DMS79 treated with DMSO at 0.1 percent for 48 hours (cell line): ENCODE results near the gene GORASP1.

ENCODE experiments used
- DNase-seq: peaks from one replicate; lab custom pipeline; 2025; lab: John Stamatoyannopoulos, UW

GORASP1 gene

DNA sequence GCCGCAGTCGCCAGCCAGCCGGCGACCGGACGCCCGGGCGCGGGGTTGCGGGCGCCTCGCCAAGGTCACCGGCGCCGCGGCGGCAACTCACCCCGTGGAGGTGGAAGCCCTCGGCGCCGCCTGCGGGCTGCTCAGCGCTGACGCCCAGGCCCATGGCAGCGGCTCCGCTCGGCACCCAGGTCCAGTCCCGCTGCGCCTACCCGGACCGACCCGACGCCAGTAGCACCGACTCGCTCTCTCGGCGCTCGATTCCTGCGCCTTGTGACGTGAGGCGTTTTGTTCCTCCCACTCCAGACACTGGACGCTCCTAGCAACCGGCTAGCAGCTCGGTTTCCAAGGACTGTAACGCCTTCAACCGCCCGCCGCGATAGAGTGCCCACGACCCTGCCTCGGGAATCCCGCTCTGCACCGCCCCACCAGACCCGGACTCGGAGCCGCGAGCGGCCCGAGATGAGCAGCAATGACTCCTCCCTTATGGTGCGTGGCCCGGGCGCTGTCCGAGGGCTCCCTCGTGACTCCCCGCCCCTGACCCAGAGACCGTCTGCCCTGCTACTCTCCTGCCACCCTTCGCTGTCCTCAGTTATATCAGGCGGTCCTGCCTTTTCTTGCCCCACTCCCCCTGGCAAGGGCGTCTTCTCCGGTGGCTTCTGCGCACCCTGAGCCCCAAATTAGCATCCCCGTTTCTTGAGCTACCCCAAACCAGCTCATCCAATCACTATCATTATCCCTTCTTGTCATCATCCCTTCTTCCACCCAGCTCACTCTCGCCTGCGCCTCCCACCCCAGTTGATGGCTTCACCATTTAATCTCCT lies at the start of gene GORASP1, which contains the start of gene TTC21A:
GORASP1 (minus strand) TSS at position 240 of the 812 bp plus-strand sequence; CDS start at position 154, 86 bp downstream.
TTC21A (plus strand) TSS at position 293 of the 812 bp plus-strand sequence; CDS start at position 451, 158 bp downstream.
- DNase-seq: peak; percentile 34

DNA sequence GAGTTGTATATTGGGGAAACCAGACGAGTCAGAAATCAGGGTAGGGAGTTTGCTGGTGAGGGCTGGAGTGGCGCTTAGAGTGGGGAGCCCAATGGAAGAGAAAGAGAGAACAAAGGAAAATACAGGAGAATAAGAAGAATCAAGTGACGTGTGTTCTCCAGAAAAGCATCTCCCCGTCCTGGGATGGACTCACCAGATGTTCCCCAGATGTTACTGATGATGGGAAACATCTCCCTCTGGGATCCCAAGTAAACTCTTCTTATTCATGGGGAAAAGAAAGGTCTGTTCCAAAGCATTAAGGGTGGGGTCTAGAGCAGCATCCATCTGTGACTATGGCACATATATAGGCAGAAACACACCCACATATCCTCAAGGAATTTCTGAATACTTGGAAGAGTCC lies 49.0 kb upstream of the GORASP1 start:
- no peak for DNase-seq

DNA sequence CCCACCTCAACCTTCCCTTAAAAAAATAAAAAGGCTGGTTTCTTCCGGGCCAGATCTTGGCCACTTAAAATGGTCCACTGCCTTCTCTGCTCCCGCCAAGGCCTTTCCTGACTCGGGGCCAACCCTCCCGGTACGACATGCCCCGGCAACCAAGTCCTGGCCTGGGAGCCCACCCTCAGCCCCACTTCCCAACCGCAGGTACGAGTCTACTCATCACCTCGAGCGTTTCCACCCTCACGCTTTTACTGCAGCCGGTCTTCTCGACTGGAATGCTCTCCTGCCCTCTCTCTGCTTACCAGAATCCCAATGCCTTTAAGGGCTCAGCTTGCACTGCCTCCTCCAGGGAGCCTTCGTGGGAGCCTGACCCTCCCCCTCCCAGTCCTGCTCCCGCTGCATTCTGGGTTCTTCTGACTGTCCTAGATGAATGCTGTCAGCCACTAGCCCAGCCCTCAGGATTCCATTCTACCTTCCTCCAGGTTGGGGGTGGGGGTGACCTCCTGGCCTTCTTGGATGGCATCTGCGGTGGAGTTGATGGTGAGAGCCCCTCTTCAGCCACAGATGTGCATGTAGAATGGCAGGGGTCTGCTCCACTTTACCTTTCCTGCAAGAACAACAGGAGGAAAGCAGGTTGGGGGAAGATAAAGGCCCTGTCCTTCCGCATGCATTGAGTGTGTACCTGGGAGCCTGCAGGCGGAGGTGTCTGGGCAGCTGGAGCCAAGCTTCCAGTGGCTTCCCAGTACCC lies 47.0 kb upstream of the GORASP1 start:
- DNase-seq: no peak

DNA sequence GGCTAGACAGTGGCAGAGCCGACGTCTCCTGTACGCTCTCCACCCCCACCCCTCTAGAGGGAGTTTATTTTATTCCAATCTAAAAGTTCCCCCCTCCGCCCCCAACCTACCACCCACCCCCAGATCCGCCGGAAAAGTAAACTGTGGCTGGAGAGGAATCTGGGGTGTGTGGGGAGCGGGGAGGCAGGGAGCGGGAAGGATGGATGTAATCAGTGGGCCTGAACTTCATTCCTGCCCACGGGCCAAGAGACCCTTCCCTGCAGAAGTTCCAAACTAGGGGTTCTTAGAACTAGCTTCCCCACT lies 46.5 kb upstream of the GORASP1 start:
- no peak for DNase-seq

DNA sequence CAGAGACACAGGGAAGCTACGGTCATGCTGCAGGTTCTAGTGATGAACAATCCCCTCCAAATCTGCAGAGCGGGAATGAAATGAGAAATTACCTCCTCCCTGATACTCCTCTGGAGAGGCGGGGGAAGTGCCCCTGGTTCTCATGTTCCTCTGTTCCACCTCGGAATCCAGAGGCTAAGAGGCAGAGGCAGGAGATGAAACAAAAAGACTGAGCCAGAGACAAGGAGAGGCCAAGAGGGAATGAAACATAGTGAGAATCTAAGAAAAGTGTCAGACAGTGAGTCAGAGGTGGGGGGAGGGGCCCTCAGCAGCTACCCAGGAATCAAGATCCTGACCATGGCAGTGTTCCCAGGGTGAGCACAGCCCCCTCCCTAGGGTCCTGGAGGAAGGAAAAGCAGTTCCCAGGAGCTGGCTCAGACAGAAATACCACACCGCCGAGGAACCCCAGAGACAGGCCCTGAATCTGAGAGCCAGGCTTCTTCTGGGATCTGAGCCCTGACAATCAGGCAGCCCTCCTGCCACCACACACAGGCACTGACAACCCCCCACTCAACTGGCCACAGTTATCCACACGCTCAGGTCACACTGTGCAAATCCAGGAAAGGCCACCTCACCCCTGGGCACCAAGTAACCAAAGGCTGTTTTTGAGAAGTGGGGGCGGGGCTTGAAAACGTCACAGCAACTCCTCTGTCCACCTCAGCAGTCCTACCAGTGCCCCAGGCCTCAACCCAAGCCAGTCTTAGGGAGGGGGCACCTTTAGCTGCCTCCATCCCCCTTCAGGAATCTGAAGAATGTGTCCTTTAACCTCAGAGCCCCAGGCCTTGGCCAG lies 43.6 kb upstream of the GORASP1 start:
- DNase-seq: peak; percentile 18

DNA sequence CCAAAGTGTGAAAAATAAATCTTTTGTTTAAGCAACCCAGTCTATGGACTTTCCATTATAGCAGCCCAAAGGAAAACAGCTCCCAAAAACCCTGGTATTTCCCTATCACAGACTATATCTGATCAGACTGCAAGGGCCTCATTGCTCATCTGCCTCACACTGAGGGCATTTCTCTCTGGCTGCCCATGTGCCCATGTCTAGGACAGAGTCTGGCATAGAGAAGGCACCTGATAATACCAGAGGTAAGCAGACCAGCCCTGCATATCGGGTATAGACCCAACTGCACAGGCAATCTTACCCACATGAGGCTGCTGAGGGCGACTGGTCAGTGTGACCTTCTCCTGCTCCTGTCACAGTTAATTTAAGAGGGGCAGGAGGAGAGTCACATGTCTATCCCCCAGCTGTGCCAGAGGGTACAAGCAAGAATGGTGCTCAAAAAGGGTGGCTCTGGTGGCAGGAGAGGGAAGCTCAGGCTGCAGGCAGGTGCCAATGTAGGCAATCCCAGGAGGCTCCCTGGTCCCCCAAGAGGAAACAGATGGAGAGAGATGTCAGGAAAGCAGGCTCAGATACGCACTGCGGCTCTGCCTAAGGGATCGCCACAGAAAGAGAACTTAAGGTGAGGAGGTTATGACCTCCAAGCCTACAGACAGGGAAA lies 42.8 kb upstream of the GORASP1 start:
- DNase-seq: no peak

DNA sequence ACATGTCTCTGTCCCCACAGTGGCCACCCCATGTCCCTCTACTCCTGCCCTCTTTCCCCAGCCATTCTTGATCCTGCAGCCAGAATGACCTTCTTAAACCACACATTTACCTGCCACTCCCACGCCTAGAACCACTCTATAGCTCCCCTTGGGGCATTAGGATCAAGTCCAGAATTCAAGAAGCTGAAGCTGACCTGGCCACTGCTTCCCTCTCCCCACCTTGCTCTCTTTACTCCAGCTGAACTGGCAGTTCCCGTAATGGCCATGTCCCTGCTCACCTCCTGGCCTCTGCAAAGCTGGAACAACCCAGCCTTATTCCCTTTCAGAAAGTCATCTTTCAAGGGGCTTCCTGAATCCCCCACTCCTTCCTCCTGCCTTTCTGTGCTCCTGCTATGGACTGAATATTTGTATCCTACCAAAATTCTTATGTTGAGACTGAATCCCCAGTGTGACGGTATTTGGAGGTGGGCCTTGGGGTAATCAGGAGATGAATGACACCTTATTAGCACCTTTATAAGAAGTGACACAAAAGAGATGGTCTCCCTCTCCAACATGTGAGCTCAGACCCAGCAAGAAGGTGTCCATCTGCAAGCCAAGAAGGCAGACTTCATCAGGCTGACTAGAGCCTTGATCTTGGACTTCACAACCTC lies 42.2 kb upstream of the GORASP1 start:
- no peak for DNase-seq

DNA sequence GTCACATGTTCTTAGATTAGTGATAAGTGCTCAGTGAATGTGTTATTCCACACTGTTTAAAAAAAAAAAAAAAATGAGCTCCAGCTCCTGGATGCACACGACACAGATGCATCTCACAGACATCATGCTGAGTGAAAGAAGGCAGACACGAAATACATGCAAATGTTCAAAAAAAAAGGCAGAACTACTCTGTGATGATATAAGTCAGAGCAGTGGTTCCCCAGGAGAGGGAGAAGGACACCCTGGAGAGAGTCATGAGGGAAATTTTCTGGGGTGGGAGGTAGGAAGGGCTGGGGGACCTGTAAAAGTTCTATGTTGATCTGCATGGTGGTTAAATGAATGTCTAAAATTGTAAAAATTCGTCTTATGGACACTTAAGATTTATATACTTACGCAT lies 41.6 kb upstream of the GORASP1 start:
- no peak for DNase-seq

DNA sequence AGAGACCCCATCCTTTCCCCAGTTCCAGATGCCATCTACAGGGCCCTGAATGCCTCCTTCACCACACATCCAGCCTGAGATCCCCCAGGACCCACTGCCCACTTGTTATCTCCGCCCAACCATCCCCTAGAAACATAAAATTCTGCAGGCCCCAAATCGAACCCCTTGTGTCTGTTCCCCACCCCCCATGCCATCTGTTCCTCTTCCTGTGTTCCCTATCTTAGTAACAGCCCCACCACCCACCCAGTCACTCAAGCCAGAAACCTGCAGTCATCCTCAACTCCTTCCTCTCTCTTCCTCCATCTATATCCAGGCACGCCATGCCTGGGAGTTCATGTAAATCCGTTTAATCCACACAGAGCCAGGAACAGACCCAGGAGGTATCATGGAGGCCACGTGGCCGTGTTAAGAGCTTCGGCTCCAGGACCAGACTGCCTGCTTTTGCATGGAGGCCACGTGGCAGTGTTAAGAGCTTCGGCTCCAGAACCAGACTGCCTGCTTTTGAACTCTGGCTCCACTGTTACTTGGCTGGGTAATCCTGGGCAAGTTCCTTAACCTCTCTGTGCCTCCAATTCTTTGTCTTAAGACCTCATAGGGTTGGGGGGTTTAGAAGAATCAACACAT lies 41.1 kb upstream of the GORASP1 start:
- DNase-seq: no peak

DNA sequence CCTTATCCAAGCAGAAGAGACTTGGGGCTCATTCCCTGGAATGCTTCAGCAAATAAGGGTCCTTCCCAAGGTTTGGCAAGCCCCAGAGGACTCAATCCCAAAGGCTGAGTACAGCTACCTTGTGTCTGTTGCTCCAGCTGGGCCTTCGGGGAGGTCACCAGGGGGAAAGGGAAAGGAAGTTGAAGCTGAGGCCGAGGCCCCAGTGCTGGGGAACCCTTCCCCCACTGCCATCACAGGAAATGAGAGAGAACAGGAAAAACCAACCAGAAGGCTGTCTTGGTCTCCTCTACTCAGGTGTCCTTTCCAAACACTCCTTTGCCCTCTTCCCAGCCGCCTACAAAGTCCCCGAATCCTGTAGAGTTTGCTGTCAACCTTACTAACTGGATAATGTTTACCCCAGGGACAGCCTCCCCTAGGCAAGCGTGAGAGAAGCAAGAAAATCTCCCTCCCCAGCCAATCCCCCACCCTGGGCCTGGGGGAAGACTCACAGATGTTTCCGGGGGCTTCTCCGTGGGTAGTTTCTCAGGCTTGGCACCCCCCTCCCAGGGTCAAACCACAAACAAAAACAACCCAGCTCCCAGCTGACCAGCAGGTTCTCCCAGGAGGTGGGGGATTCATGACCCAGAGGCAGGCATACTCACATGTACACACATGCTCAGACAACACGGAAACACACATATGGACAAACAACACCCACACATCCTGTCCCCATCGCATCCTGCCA lies 40.4 kb upstream of the GORASP1 start:
- DNase-seq: no peak

DNA sequence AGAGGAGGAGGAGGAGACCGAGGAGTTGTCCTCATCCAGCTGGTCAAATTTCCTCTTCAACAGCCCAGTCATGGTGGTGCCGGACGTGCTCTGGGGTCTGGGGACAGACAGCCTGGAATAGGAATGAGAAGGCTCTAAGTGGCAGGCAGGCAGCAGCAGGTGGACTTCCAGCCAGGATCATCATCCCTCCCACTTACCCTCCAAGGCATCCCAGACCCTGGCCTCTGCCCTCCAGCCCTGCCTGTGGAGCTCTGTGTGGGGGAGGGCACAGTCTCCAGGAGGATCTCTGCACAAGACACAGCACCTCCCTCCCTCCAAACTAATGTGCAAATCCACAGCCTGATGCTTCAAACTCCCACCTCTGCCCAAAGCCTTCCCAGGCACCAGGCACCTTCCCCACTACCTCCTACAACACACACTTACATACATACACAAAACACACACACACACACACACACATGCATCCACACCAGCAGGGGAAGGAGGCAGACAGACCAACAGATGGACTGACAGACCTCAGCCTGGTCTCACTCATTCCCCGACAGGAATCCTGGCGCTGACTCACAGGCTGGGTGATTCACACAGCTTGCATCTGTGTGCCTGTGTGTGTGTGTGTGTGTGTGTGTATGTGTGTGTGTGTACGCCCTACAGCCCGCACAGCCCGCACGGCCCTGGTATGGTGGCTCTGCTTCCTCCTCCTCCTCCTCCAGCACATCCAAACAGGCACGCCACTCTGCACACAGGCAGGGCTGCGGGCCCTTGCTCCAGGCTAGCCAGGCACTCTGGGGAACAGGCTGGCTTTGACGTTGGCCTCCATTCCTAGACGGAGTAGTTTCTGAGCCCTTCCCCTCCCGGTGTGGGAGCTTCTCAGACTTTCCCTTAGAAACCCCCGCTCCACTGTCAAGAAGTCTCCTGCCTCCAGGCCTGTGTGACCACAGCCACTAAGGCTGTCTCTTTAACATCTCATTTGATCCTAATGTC lies 39.5 kb upstream of the GORASP1 start:
- DNase-seq: no peak

DNA sequence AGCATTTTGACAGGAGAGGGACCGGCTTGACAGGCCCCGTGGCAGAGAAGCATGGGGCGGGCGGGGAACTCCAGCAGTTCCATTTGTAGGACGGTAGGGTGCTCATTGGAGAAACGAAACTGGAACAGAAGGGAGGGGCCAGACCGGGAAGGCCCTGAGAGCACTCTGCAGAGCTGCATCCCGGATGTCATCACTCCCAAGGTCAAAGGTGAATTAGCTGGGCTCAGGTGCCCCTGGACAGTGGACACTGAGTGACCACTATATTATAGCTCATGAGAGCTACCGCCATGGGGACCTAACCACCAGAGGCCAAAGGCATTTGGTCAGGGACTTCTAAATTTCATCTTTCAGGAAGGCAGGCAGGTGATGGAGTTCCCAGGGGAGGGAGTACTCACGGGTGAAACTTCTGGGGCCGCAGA lies 38.7 kb upstream of the GORASP1 start:
- DNase-seq: no peak

DNA sequence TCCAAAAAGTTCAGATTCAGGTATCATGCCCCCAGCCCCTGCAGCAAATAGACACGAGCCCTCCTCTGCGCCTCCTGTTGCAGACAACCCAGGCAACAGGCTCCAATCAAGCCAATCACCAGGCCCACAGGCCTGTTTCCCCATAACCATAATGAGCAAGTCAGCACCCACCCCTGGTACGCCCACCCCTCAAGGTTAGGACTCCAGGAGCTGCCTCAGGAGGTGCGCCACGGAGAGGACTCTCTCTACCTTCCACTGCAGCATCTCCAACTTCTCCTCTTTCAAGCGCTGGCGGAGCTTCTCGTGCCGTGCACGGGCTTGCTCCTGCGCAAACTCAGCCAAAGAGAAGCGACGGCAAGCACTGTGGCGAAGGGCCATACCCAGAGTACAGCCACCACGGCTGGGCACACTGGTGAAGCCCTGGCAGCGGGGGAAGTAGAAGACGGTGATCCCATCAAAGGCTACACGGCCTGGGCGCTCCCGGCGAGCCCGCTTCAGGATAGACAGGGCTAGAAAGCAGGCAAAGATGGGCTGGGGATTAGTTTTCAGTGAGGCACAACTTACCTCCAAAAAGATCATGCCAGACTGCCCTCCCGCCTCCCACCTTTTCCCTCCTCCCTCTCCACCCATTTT lies 37.4 kb upstream of the GORASP1 start:
- no peak for DNase-seq

DNA sequence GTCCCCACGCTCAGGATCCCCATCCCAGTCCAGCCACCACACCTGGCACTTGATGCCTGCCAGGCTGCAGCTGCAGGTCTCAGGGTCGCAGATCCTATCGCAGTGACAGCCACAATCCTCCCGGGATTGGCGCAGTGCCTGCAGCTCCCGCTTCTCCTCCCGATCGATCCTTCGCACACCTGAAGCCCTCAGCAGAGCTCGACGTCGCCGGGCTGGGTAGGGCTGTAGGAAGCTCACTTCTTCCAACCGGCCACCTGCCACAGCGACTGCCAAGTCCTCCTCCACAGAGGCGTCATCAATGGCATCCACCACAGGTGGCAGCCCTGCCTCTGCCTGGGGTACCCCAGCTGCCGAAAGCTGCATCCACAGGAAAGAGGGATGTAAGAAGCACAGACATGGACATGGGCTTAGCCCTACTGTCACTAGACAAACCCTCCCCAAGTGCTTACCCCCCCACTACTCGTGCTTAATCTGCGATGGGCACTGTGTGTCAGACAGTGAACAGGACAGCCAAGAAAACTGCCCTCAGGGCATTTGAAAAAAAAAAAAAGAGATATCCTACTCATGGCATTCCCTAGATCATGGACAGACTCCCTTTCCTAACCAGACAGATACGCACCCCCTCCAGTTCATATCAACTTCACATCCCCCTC lies 36.8 kb upstream of the GORASP1 start:
- DNase-seq: peak; percentile 41

DNA sequence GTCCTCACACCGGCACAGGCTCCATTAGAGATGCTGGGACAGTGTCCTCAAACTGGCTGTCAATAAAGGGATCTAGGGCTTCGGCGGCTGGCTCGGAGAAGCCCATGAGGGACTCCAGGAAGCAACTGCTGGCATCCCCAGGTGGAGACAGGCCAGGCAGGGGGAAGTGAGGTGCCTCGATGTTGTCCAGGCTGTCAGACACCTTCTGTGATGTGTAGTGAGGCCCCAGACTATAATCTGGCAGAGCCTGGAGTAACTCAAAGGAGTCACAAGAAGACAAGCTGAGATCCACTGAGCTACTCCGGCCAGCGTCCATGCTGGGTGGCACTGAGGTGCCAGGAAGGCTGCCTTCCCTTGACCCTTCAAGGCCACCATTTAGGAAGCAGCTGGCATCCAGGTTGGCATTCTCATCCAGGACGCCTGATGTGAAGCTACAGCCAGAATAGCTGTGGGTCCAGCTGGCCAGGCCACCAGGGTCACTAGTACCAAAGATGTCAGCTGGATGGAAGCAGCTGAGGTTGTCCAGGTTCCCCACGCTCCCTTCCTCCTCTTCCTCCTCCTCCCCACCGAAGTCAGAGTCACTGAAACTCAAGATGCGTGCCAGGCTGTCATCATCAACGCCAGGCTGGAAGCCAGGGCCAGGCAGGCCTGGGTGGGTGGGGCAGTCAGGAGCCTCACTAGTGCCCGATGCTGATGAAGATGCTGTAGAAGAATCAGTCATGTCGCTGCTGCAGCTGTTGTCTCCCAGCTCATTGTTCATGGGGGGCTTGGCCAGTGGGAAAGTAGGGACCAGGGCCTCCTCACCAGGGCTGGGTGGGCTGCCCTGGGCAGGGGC lies 35.8 kb upstream of the GORASP1 start:
- no peak for DNase-seq

DNA sequence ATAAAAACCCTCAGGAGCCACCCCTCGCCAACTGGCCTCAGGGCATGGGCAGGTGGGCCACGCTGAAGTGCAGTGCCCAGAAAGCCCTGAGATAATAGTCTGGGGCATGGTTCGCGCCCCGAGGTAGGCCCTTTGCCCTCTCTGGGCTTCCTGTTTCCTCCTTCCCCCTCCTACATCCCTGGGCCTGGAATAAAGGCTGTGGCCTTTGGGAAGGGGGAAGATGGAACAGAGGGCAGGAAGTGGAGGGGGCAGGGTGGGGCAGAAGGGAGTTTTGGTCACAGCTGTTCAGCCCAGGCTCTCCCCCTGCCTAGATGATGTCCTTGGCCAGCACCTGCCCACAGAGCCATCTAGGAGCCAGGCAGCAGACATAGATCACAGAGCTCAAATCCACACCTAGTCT lies 34.6 kb upstream of the GORASP1 start:
- DNase-seq: peak; percentile 17
